Fibroblast of mammary gland (primary cell): ENCODE data around the gene INTS6.

Experiments
- DNase-seq: peaks from one replicate; pipeline ENCODE4 v3.0.0-alpha.2; 2010; ENCODE audit warnings: low read depth
- H3K4me3 ChIP-seq: 2 replicates; pipeline ENCODE4 v1.5.1; 2011; ENCODE audit warnings: low read depth, mild to moderate bottlenecking, low read length, moderate library complexity; ENCODE audit not compliant: control insufficient read depth
- TF ChIP-seq, protein P1 (sequence below): conservative IDR thresholded peaks from 2 replicates; pipeline ENCODE4 v1.5.1; 2011; ENCODE audit warnings: low read depth, low read length, inconsistent platforms; ENCODE audit not compliant: control insufficient read depth, insufficient read depth

Gene INTS6

GRCh38 chr13:51477653-51478324, 25.0 kb upstream of the INTS6 start:
- TF ChIP-seq, protein P1, sequence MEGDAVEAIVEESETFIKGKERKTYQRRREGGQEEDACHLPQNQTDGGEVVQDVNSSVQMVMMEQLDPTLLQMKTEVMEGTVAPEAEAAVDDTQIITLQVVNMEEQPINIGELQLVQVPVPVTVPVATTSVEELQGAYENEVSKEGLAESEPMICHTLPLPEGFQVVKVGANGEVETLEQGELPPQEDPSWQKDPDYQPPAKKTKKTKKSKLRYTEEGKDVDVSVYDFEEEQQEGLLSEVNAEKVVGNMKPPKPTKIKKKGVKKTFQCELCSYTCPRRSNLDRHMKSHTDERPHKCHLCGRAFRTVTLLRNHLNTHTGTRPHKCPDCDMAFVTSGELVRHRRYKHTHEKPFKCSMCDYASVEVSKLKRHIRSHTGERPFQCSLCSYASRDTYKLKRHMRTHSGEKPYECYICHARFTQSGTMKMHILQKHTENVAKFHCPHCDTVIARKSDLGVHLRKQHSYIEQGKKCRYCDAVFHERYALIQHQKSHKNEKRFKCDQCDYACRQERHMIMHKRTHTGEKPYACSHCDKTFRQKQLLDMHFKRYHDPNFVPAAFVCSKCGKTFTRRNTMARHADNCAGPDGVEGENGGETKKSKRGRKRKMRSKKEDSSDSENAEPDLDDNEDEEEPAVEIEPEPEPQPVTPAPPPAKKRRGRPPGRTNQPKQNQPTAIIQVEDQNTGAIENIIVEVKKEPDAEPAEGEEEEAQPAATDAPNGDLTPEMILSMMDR: no peak
- H3K4me3 ChIP-seq: no peak overlapping the region
- DNase-seq: no peak

GRCh38 chr13:51477149-51477548, 24.3 kb upstream of the INTS6 start:
- no peak for DNase-seq
- TF ChIP-seq, protein P1: no peak

DNA sequence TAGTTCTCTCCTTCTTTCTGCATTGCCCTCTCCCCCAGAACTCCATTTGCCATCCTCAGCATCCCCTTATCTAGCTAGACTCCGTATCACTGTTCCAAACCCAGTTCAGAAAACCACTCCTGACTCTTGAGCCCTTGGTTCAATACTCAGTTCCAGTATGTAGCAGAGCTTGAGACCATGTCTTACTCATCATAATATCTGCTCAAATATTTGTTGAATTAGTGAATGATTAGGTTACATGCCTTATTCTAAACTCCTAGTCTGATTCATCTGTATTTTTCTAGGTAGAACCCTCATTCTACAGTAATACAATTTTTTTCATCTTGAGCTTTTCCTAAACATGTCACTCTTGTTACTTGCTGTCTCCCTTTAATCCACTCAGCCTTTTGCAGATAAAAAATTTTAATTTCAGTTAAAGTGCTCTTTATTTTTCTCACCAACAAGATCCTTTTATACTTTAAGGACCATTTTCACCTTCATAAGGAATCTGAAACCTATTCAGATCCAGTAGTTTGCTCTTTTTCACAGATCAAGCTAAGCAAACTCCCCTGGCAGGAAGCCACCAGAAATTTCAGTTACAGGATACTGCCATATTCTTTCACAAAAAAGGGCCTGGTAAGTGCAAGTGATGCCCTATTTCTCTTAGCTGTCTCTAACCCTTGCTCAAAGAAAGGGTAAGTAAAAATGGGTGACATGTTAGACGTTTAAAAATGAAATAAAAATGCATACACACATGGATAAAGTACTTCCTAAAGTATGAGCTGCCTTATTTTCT, 23.1 kb upstream of the INTS6 start:
- TF ChIP-seq, protein P1: no peak

More at GRCh38 chr13:51477149-51477548, 24.3 kb upstream of the INTS6 start:
- H3K4me3 ChIP-seq: no peak overlapping the region

DNA sequence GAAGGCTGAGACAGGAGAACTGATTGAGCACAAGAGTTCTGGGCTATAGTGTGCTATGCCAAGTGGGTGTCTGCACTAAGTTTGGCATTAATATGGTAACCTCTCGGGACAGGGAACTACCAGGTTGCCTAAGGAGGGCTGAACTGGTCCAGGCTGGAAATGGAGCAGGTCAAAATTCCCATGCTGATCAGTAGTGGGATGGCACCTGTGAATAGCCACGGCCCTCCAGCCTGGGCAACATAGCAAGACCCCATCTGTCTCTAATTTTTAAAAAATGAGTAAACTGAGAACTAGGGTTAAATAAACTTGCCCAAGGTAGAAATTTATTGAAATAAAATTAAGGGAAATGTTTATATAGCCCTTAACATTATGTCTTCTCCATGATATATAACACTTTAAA, 17.0 kb upstream of the INTS6 start:
- H3K4me3 ChIP-seq: no peak overlapping the region
- DNase-seq: no peak
- TF ChIP-seq, protein P1: no peak

More for the DNA sequence above, 23.1 kb upstream of the INTS6 start:
- H3K4me3 ChIP-seq: no peak overlapping the region
- peak; percentile 38 for DNase-seq

DNA sequence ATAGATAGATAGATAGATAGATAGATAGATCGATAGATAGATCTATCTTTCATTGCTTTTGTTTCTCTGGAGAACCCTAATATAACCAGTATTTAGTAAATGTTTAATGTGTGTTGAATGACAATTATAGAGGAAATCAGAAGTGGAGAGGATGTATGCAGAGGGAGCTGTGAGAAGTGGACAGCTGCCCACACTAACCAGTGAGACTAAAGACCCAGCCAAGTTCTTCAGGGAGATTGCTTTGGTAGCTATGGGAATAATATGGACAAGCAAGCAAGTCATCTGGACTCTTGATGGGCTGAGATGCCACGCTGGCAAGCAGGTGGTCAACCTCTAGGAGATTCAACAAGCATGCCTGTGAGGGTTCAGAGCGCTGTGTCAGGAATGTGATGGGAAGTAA, 14.9 kb upstream of the INTS6 start:
- DNase-seq: no peak
- TF ChIP-seq, protein P1: no peak
- H3K4me3 ChIP-seq: no peak overlapping the region

DNA sequence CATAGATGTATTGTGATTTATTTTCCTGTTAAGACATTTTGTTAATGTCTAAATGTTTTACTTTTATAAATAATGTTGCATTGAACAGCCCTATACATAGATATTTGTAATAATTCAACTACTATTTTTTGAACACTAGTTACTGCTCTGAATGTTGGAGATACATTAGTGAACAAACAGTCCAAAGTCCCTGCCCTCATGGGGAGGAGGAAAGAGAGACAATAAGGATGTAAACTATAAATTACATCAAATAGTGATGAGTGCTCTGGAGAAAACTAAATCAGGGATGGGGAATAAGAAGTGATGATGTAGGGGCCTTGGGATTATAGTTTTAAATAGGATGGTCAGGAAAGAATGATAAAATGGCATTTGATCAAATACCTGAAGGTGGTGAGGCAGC, 12.3 kb upstream of the INTS6 start:
- TF ChIP-seq, protein P1: no peak
- no peak for DNase-seq
- no peak overlapping the region for H3K4me3 ChIP-seq
